HUES6 (cell line): ENCODE data around the gene BCAM.

ENCODE experiments used
- H3K27ac ChIP-seq: 2 replicates; pipeline ENCODE4 v1.7.0; 2013; ENCODE audit warnings: low read depth, mild to moderate bottlenecking, low read length, inconsistent platforms
- H3K27me3 ChIP-seq: 2 replicates; pipeline ENCODE4 v1.6.1; 2013; ENCODE audit warnings: low read length; ENCODE audit not compliant: control insufficient read depth, insufficient read depth
- H3K36me3 ChIP-seq: 2 replicates; pipeline ENCODE4 v1.6.1; 2013; ENCODE audit warnings: low read length; ENCODE audit not compliant: control insufficient read depth, insufficient read depth
- H3K4me1 ChIP-seq: 2 replicates; pipeline ENCODE4 v1.6.1; 2013; ENCODE audit warnings: low read length; ENCODE audit not compliant: control insufficient read depth, insufficient read depth
- H3K4me3 ChIP-seq: 2 replicates; pipeline ENCODE4 v1.5.1; 2013; ENCODE audit warnings: low read depth, low read length
- H3K9ac ChIP-seq: one replicate; pipeline ENCODE4 v1.6.1; 2013; ENCODE audit warnings: mild to moderate bottlenecking, low read length
- H3K9me3 ChIP-seq: 2 replicates; pipeline ENCODE4 v1.6.1; 2013; ENCODE audit warnings: low read depth, low read length; ENCODE audit not compliant: control insufficient read depth, insufficient read depth

Gene BCAM

GRCh38 chr19:44794610-44795009 lies 14.3 kb upstream of the BCAM start:
- H3K9me3 ChIP-seq = no peaks in the 10 kb centered on the region
- no peak overlapping the region for H3K27ac ChIP-seq
- H3K36me3 ChIP-seq = peaks cover 35% of the 10 kb centered on the region
- H3K27me3 ChIP-seq = no peaks in the 10 kb centered on the region
- peaks cover 13% of the 10 kb centered on the region for H3K4me1 ChIP-seq
- H3K4me3 ChIP-seq = no peak overlapping the region
- no peak overlapping the region for H3K9ac ChIP-seq

DNA sequence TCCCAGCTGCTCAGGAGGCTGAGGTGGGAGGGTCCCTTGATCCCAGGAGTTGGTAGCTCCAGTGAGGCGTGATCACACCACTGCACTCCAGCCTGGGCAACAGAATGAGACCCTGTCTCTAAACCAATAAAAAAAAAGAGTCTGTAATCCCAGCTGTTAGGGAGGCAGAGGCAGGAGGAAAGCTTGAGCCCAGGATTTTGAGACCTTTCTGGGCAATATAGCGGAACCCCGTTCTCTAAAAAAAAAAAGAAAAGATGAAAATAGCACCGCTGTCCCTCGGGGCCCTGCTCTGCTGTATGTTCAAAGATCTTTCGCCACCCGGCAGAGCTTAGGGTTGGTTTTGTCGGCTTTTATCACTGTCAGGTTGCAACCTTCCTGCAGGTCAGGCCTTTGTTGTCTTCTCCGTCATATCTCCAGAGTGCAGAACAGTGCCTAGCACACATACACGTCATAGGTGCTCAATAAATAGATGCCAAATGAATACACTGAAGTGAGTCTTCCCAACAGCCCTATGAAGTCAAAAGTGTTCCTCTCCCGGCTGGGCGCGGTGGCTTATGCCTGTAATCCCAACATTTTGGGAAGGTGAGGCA lies 13.4 kb upstream of the BCAM start:
- Histone ChIP-seq H3K36me3 (peaks cover 31% of the 10 kb centered on the region), H3K9me3 (no peaks in the 10 kb centered on the region), H3K4me3 (no peak overlapping the region), H3K9ac (no peak overlapping the region), H3K4me1 (peaks cover 20% of the 10 kb centered on the region), H3K27ac (no peak overlapping the region), H3K27me3 (no peaks in the 10 kb centered on the region)

DNA sequence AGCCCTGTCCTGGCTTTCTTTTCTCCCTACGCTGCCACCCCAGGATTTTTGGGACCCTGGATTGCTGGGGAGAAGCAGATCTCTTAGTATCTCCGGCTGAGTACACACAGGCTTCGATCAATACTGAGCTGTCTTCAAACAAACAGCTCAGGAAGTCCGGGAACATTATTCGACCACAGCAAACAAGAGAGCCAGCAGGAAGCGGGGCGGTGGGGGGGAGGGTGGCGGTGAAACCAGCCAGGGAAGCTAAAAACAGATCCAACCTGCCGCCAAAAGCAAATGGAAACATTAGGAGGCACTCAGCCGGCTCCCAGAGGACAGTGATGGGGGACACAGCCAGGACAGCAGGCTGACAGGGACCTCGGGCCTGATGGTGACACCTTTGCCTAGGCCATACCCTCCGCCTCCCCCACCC lies 12.2 kb upstream of the BCAM start:
- peak overlapping the region; percentile 53 for H3K9ac ChIP-seq
- peaks cover 31% of the 10 kb centered on the region for H3K36me3 ChIP-seq
- no peaks in the 10 kb centered on the region for H3K9me3 ChIP-seq
- H3K27me3 ChIP-seq = no peaks in the 10 kb centered on the region
- H3K4me1 ChIP-seq = peaks cover 20% of the 10 kb centered on the region
- H3K27ac ChIP-seq = peak overlapping the region; percentile 4; the same call in 1 of the 2 replicates
- no peak overlapping the region for H3K4me3 ChIP-seq

DNA sequence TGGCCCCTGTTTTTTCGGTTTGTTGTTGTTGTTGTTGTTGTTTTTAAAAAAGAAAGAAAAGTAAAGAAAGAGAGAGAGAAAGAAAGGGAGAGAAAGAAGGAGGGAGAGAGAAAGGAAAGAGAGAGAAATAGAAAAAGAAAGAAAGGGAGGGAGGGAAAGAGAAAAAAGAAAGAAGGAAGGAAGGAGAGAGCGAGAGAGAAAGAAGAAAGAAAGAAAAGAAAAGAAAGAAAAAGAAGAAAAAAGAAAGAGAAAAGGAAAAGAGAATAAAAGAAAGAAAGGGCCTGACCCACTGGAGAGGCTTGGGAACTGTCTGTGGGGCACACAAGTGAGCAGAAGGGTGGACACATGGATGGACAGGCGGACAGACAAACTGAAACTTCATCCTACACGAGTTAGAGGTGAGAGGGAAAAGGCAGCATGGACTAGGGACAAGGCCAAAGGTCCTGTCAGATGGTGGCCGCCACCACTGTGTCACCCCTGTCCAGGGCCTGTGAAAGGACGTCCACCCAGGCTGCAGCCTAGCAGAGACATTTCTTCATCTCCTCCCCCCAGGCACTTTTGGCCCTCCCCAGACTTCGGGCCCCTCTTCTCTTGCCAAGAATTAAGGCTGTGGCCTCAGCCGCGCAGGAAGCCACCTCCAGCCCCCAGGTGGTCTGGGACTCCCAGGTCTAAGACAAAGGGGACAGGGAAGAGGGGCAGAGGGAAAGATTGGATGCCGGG lies 9.1 kb upstream of the BCAM start:
- Histone ChIP-seq H3K27me3 (peaks cover 13% of the 10 kb centered on the region), H3K9me3 (no peaks in the 10 kb centered on the region), H3K4me3 (no peak overlapping the region), H3K36me3 (peaks cover 13% of the 10 kb centered on the region), H3K27ac (0 out of 2 replicates have a peak overlapping the region, but pooled peaks have one; percentile 31), H3K9ac (no peak overlapping the region), H3K4me1 (peaks cover 20% of the 10 kb centered on the region)

- H3K27ac ChIP-seq = 0 out of 2 replicates have a peak overlapping the region, but pooled peaks have one; percentile 31
- peaks cover 14% of the 10 kb centered on the region for H3K27me3 ChIP-seq
- H3K9ac ChIP-seq = no peak overlapping the region
- no peaks in the 10 kb centered on the region for H3K9me3 ChIP-seq
- H3K4me1 ChIP-seq = peaks cover 20% of the 10 kb centered on the region
- H3K36me3 ChIP-seq = peaks cover 13% of the 10 kb centered on the region
- H3K4me3 ChIP-seq = no peak overlapping the region
Observed at GRCh38 chr19:44800461-44800860, 8.4 kb upstream of the BCAM start.

- H3K27ac ChIP-seq = no peak overlapping the region
- H3K4me1 ChIP-seq = peaks cover 29% of the 10 kb centered on the region
- H3K36me3 ChIP-seq = peaks cover 8% of the 10 kb centered on the region
- no peaks in the 10 kb centered on the region for H3K9me3 ChIP-seq
- H3K9ac ChIP-seq = no peak overlapping the region
- no peak overlapping the region for H3K4me3 ChIP-seq
- peaks cover 14% of the 10 kb centered on the region for H3K27me3 ChIP-seq
Observed at GRCh38 chr19:44803442-44804428, 5.2 kb upstream of the BCAM start.

DNA sequence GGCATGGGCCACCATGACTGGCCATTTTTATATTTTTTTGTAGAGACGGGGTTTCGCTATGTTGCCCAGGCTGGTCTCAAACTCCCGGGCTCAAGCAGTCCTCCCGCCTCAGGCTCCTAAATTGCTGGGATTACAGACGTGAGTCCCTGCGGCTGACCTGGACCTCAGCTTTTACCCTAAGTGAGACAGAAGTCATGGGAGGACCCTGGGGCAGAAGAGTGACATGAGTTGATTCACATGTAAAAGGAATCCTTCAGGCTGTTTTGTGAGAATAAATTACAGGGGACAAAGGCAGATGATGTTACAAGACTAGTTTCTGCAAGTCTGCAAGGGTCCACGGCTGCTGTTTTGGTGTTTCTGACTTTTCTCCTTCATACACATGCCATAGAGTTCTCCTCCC lies 2.6 kb upstream of the BCAM start:
- no peak overlapping the region for H3K27ac ChIP-seq
- peaks cover 36% of the 10 kb centered on the region for H3K4me1 ChIP-seq
- no peak overlapping the region for H3K9ac ChIP-seq
- no peak overlapping the region for H3K4me3 ChIP-seq
- peaks cover 14% of the 10 kb centered on the region for H3K27me3 ChIP-seq
- H3K36me3 ChIP-seq = 0 out of 2 replicates have a peak, but pooled peaks cover 5% of the 10 kb centered on the region
- no peaks in the 10 kb centered on the region for H3K9me3 ChIP-seq

DNA sequence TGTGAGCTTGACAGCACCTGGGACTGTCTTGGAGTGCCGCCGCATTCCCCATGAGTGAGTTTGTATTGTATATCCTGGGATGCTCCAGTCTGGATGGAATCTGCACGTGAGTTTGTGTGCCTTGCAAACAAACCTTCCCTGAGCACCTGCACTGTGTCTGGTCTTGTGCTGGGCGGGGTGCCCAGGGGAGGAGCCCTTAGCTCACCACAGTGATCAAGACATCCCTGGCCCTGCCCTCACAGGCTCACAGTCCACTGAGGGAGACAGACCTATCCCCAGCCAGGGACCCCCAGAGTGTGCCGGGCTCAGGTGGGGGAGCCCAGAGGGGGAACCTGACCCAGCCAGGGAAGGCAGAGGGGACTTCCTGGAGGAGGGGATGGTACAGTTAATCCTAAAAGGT lies 1.7 kb upstream of the BCAM start:
- Histone ChIP-seq H3K27me3 (peaks cover 14% of the 10 kb centered on the region), H3K9ac (no peak overlapping the region), H3K4me3 (no peak overlapping the region), H3K27ac (no peak overlapping the region), H3K9me3 (no peaks in the 10 kb centered on the region), H3K36me3 (0 out of 2 replicates have a peak, but pooled peaks cover 10% of the 10 kb centered on the region), H3K4me1 (peaks cover 36% of the 10 kb centered on the region)

DNA sequence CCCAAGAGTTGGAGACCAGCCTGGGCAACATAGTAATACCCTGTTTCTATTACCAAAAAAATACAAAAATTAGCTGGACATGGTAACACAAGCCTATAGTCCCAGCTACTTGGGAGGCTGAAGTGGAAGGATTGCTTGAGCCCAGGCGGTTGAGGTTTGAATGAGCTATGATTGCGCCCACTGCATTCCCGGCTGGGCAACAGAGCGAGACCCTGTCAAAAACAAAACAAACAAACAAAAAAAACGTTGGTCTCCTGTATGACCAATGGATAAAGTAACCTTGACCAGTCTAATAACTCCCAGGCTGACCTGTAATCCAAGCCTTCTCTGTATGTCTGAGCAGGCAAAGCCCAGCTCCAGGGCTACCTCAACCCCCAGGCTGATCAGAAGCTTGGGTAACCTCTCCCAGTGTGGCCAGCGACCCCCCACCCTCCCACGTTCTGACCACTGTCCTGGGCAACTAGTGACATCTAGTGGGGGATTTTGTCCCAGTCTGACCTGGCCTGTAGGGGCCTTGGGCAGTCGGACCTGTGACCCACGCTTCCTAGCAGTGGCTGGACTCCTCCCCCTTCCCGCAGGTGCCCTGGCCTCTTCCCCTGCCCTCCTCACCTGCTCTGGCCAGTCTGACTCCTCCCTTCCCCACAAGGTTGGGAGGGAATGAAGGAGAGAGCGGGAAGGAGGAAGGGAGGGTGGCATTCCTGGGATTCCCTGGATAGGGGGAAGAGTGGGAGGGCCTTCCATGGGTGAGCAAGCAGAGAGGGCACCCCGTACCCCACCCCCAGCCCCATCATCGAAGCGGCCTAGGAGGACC lies 1.0 kb upstream of the BCAM start:
- H3K4me3 ChIP-seq = peak overlapping the region; percentile 68
- 0 out of 2 replicates have a peak, but pooled peaks cover 12% of the 10 kb centered on the region for H3K36me3 ChIP-seq
- no peaks in the 10 kb centered on the region for H3K9me3 ChIP-seq
- H3K4me1 ChIP-seq = peaks cover 36% of the 10 kb centered on the region
- H3K27ac ChIP-seq = no peak overlapping the region
- H3K9ac ChIP-seq = peak overlapping the region; percentile 65
- H3K27me3 ChIP-seq = peaks cover 14% of the 10 kb centered on the region

DNA sequence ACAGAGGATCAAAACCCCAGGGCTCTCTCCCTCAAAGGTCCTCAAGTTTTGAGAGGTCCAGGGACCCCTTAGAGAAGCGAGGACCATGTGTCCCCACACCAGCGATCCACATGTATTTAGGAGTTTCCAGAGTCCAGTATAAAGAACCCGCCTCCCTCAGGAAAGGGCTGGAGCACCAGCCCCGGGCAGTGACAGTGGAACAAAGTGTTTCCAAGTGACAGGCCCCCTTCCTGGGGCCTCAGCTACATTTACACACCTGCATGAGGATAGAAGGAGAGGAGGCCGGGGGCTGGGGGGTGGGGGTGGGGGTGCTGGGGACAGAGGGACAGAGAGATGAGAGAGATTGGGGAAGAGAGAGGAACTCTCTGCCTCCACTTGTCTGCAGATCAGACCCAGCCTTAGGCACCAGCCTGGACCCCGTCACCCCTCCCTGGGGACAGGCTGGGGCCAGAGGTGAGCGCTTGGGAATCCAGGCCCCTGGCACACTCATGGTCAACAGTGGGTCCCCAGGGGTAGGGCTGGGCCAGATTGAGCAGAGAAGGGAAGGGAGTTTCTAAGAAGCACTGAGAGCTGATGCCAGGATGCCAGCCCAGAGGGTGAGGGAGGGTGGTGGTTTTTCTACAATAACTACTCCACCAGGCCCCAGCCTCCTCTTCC lies 802 bp downstream of the BCAM start:
- peaks cover 2% of the 10 kb centered on the region for H3K27me3 ChIP-seq
- H3K36me3 ChIP-seq = peaks cover 25% of the 10 kb centered on the region
- H3K4me3 ChIP-seq = peak overlapping the region; percentile 63
- no peaks in the 10 kb centered on the region for H3K9me3 ChIP-seq
- peaks cover 36% of the 10 kb centered on the region for H3K4me1 ChIP-seq
- H3K9ac ChIP-seq = no peak overlapping the region
- H3K27ac ChIP-seq = no peak overlapping the region
